Measurements from ENCODE around the gene LEMD1. TPM values are rescaled to one million over a fixed set of nuclear protein-coding genes. Genes with fewer than 3 reads are reported as not detected.

The LEMD1 gene
- total and polyA plus RNA-seq, 3 donors from 2014 or later: 35.2 to 83.2 (median 71.1) TPM

GRCh38 chr1:205348554-205349487 is 73.0 kb downstream of the LEMD1 start:
- intact Hi-C loops (cut with DNase I; ENCODE audit: low total_unique reads): no loop called here
- Histone ChIP-seq H3K4me1 (peaks cover 22% of the 10 kb centered on the region), H3K36me3 (ENCODE audit: low read depth, missing control alignments) (no peaks in the 10 kb centered on the region), H3K27ac (no peak overlapping the region), H3K4me3 (no peak overlapping the region), H3K27me3 (no peaks in the 10 kb centered on the region), H3K9me3 (no peaks in the 10 kb centered on the region)
- no peak for TF ChIP-seq CTCF (IDR thresholded peaks at IDR 0.05)
- no peak for TF ChIP-seq POLR2A (IDR thresholded peaks at IDR 0.05)
- no peak for DNase-seq
- WGBS, 2 donors: 73 to 76% methylated on average over 5 of the region's 5 CpGs

GRCh38 chr1:205346956-205347574 is 74.8 kb downstream of the LEMD1 start:
- no peak for DNase-seq
- TF ChIP-seq CTCF (IDR thresholded peaks at IDR 0.05) (no peak), POLR2A (IDR thresholded peaks at IDR 0.05) (no peak)
- H3K36me3 ChIP-seq (ENCODE audit: low read depth, missing control alignments): no peaks in the 10 kb centered on the region
- WGBS, 2 donors: 87 to 91% methylated on average over 10 of the region's 10 CpGs
- peaks cover 18% of the 10 kb centered on the region for H3K4me1 ChIP-seq
- intact Hi-C loops (cut with DNase I; ENCODE audit: low total_unique reads): no loop called here
- no peaks in the 10 kb centered on the region for H3K9me3 ChIP-seq
- no peak overlapping the region for H3K27ac ChIP-seq
- no peaks in the 10 kb centered on the region for H3K27me3 ChIP-seq
- no peak overlapping the region for H3K4me3 ChIP-seq

- H3K4me1 ChIP-seq: peaks cover 17% of the 10 kb centered on the region
- no peak overlapping the region for H3K4me3 ChIP-seq
- no peaks in the 10 kb centered on the region for H3K27me3 ChIP-seq
- intact Hi-C loops (cut with DNase I; ENCODE audit: low total_unique reads): no loop called here
- DNase-seq: no peak
- 86 to 91% methylated on average over 11 of the region's 11 CpGs for WGBS, 2 donors
- TF ChIP-seq POLR2A (IDR thresholded peaks at IDR 0.05): no peak
- TF ChIP-seq CTCF (IDR thresholded peaks at IDR 0.05): no peak
- no peak overlapping the region for H3K27ac ChIP-seq
- no peaks in the 10 kb centered on the region for H3K36me3 ChIP-seq (ENCODE audit: low read depth, missing control alignments)
- H3K9me3 ChIP-seq: no peaks in the 10 kb centered on the region
These were observed 76.1 kb downstream of the LEMD1 start for GRCh38 chr1:205345761-205346160.

GRCh38 chr1:205344066-205344928 is 77.6 kb downstream of the LEMD1 start:
- DNase-seq: peak; percentile 50
- H3K4me3 ChIP-seq: peak overlapping the region; percentile 36 to 63
- H3K4me1 ChIP-seq: peaks cover 17% of the 10 kb centered on the region
- 8 to 16% methylated on average over 23 to 37 of the region's 59 CpGs for WGBS, 2 donors
- no peak for TF ChIP-seq POLR2A (IDR thresholded peaks at IDR 0.05)
- TF ChIP-seq CTCF (IDR thresholded peaks at IDR 0.05): no peak
- no peaks in the 10 kb centered on the region for H3K9me3 ChIP-seq
- H3K36me3 ChIP-seq (ENCODE audit: low read depth, missing control alignments): no peaks in the 10 kb centered on the region
- peak overlapping the region in 1 of 2 donors; percentile 25 for H3K27ac ChIP-seq
- no peaks in the 10 kb centered on the region for H3K27me3 ChIP-seq
- intact Hi-C loops (cut with DNase I; ENCODE audit: low total_unique reads): no loop called here
